22Rv1 (cell line): Measurements from ENCODE around the gene RTP2.
A peak's percentile ranks its signal among the peaks of the same experiment; 100 is the strongest.

Experiments used
- H3K27ac ChIP-seq: fragments of 450-650 bp; 2 replicates; pipeline ENCODE4 v1.5.1; 2017
- ZFX ChIP-seq: fragments of 450-650 bp; IDR thresholded peaks from 2 replicates; pipeline ENCODE4 v1.6.1; 2017; ENCODE audit warnings: antibody characterized with exemption, borderline replicate concordance
- TF ChIP-seq, protein P1 (sequence below): fragments of 450-650 bp; IDR thresholded peaks from 2 replicates; pipeline ENCODE4 v1.5.1; 2017; ENCODE audit warnings: mild to moderate bottlenecking

Gene RTP2

DNA sequence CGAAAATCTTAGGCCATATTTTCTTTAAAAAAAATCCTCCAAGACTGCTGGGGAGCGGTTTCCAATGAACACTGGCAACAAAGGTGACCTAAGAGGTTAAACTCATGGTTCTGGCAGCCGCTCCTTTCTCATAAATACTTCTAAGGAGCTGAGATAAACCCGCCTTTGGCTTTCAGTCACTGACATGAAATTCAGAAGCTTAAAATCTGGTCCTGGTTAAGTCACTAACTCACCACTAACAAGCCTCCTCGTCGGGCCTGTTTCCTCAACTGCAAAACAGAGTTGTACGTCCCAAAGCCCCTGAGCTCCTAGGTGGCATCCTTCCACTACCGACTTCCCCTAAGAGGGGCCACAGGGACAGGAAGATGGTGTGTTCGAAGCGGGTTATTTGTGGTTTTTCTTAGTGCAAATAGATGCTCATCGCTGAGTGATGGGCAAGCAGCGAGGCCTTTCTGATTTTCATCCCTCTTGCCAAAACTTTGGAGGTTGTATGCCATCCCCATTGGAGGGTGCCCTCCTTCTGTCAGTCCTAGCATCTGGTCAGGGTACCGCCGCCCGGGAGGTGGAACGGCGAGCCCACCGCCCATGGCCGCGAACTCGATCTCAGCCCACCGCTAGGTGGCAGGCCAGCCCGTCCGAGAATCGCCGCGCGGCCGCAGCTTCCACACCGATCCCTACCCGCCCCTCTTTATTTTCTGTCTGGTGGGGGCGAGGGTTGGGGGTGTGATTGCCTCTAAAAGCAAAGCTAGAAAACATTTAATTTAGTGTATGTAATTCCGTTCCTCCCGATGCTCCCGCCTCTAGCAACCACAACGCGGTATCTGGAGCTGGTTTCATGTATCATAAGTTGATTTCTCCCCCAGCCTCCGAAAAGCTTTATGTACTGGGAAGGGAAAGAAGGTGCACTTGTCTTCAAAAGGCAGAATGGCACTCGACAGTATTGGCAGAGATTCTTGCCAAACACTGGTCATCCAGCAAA lies 38.4 kb upstream of the RTP2 start:
- TF ChIP-seq ZFX = no peak
- TF ChIP-seq, protein P1, sequence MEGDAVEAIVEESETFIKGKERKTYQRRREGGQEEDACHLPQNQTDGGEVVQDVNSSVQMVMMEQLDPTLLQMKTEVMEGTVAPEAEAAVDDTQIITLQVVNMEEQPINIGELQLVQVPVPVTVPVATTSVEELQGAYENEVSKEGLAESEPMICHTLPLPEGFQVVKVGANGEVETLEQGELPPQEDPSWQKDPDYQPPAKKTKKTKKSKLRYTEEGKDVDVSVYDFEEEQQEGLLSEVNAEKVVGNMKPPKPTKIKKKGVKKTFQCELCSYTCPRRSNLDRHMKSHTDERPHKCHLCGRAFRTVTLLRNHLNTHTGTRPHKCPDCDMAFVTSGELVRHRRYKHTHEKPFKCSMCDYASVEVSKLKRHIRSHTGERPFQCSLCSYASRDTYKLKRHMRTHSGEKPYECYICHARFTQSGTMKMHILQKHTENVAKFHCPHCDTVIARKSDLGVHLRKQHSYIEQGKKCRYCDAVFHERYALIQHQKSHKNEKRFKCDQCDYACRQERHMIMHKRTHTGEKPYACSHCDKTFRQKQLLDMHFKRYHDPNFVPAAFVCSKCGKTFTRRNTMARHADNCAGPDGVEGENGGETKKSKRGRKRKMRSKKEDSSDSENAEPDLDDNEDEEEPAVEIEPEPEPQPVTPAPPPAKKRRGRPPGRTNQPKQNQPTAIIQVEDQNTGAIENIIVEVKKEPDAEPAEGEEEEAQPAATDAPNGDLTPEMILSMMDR = peak; percentile 93
- H3K27ac ChIP-seq = peak overlapping the region; percentile 97

DNA sequence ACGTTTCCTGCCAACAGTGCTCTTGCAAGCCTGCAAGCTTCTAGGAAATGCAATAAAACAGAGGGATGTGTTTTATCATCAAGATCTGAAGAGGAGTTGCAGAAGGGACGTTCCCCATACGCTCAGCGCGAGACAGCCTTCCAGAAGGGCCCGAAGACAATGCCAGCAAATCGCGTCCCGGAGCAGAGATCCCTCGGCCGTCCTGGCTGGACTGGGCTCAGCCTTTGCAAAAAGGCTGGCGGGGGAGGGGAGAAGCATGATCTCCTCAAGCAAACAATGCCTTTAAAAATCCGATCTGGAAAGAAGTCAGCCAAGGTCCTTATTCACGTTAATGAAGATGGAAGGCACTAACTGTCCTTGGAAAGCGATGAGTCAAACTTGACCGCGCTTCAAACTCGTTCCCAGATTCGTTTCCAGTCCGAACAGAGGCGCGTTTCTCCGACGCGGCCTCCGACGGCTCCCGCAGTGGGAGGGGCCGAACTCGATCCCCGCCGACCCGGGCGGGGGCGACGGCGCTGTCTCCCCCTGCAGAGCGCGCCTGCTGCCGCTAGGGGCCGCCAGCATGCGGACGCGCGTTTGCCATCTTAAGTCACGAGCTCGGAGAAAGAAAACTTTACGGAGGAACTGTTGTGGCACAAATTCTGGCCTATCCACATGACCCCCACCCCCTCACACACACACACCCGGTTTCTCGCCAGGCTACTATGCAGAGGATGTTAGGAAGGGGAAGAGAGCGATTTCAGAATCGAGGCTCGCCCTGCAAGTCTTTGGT lies 37.4 kb upstream of the RTP2 start:
- no peak for TF ChIP-seq ZFX
- TF ChIP-seq, protein P1 = peak; percentile 94

DNA sequence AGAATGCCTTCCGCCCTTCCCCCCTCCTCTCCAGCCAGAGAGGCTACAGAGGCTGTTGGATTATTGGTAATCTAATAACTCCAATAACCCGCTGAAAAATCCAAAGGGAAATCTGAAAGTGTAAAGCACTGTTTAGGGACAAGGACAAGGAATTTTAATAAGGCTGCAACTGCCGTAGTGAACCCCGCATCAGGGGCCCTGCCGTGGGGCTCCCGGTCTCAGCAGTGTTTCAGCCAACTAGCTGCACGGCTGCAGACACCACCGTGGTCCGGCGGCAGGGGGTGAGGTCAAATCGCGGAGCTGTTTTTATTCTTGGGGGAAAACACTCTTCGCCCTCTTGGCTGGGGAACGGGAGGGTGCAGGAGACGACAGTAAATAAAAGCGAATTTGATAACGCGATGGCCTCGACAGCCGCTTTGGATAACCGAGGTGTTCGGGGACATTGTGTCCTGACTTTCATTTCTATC lies 36.8 kb upstream of the RTP2 start:
- H3K27ac ChIP-seq = peak overlapping the region; percentile 97
- no peak for TF ChIP-seq ZFX
- TF ChIP-seq, protein P1 = no peak

More for the DNA sequence above, 37.4 kb upstream of the RTP2 start:
- H3K27ac ChIP-seq = peak overlapping the region; percentile 97

DNA sequence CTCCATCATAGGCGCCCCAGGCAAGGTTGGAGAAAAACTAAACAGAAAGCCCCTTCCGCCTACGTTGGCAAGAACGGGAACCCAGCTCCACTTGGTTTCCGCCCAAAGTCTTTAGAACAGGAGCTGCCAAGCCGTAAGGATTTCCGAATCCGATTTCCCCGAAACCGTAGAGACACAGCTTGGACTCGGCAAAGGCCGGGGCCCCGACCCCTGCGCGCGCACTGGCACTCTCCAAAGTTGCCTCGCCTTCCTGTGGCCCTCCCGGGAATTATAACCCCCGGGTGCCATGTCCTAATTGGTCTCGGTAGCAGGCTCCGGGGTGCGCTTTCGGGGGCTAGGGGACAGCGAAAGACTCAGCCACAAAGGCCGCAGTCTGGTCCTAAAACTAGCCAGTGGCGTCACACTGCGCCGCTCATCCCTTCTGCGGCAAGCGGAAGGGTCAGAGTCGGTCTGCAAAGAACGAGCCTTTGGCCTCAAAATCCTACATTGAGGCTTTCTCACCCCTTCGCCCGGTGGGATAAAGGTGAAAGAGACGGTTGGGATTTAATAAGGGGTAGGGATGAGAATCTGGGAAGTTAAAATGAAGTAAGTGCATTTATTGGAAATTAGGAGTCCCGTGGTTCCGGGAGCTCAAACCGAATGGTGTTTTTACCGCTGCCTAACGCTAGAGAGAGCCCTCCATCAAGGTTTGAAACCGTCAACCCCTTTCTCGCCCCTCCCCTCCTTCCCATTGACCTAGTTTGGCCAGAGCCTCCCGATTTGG lies 36.2 kb upstream of the RTP2 start:
- no peak overlapping the region for H3K27ac ChIP-seq
- TF ChIP-seq ZFX = no peak
- TF ChIP-seq, protein P1 = peak; percentile 39

DNA sequence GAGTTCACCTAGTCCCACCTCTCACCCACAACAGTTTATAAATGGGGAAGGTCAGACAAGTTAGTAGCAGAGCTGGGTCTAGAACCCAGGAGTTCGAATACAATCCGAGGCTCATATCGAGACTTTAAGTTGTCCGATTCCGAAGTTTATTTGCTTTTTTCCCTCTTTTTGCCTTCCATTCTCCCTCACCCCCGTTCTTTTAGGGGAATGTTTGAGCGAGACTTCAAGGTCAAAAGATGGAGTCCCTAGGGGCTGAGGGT lies 35.6 kb upstream of the RTP2 start:
- no peak for TF ChIP-seq ZFX
- TF ChIP-seq, protein P1 = no peak
- H3K27ac ChIP-seq = no peak overlapping the region

DNA sequence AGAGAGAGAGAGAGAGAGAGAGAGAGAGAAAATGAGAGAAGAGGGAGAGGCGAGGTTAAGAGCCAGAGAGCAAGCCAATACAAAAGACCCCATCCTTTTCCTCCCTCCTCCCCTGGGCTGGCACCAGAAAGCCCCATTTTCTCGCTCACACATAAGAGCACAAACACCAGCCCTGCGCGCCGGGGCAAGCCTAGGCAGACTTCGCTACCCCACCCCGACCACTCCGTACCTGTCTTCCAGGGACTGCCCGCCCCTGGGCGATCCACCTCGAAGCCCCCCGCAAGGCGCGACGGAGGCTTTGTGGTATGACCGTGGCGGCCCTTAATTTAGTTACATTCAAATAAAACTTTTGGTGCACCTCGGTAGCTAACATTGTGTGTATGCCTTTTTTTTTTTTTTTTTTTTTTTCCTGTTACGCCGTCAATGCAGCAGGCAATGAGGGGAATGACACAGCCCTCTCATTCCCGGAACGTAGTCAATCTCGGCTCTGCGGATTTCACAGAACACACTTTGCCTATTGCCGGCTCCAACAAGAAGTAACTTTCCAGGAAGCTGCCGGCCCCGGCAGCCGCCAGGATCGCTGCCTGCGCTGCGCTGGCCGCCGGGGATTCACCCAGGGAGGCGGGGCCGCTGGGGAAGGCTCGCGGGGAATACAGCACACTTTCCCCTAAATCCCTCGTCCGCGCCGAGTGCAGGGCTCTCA lies 35.2 kb upstream of the RTP2 start:
- TF ChIP-seq, protein P1 = no peak
- no peak for TF ChIP-seq ZFX
- H3K27ac ChIP-seq = no peak overlapping the region
